Measurements from ENCODE around the gene MAN1A1.
"Not testable (repeated sequence)": the region's sequence is repeated elsewhere in the genome, so short reads cannot be mapped to it uniquely, and the experiment has no call there.

Gene MAN1A1

GRCh38 chr6:119186490-119186889, 163.1 kb downstream of the MAN1A1 start:
- no peak for DNase-seq

- no peak for DNase-seq
Observed at GRCh38 chr6:119184008-119184648, 165.4 kb downstream of the MAN1A1 start.

GRCh38 chr6:119183457-119183856, 166.1 kb downstream of the MAN1A1 start:
- no peak for DNase-seq

GRCh38 chr6:119182875-119183274, 166.7 kb downstream of the MAN1A1 start:
- no peak for DNase-seq

- no peak for DNase-seq
Observed at GRCh38 chr6:119182216-119182803, 167.3 kb downstream of the MAN1A1 start.

GRCh38 chr6:119181046-119181445, 168.5 kb downstream of the MAN1A1 start:
- DNase-seq = no peak

- no peak for DNase-seq
Observed at GRCh38 chr6:119179842-119180241, 169.7 kb downstream of the MAN1A1 start.

GRCh38 chr6:119179062-119179461, 170.5 kb downstream of the MAN1A1 start:
- no peak for DNase-seq

- no peak for DNase-seq
Observed at GRCh38 chr6:119176445-119176844, 173.1 kb downstream of the MAN1A1 start.

GRCh38 chr6:119174879-119175817, 174.4 kb downstream of the MAN1A1 start:
- DNase-seq = no peak

GRCh38 chr6:119174085-119174445, 175.5 kb downstream of the MAN1A1 start:
- DNase-seq = no peak

- no peak for DNase-seq
Observed at GRCh38 chr6:119173249-119174084, 176.1 kb downstream of the MAN1A1 start.

- DNase-seq = no peak
Observed at GRCh38 chr6:119172824-119173223, 176.7 kb downstream of the MAN1A1 start.

GRCh38 chr6:119171864-119172588, 177.5 kb downstream of the MAN1A1 start:
- DNase-seq = no peak

GRCh38 chr6:119171088-119171841, 178.3 kb downstream of the MAN1A1 start:
- DNase-seq = no peak

- no peak for DNase-seq
Observed at GRCh38 chr6:119170447-119171087, 179.0 kb downstream of the MAN1A1 start.

GRCh38 chr6:119170103-119170446, 179.5 kb downstream of the MAN1A1 start:
- no peak for DNase-seq

- DNase-seq = not testable (repeated sequence)
Observed at GRCh38 chr6:119169355-119169754, 180.2 kb downstream of the MAN1A1 start.

- no peak for DNase-seq
Observed at GRCh38 chr6:119166024-119166784, 183.4 kb downstream of the MAN1A1 start.

- DNase-seq = no peak
Observed at GRCh38 chr6:119163006-119163405, 186.6 kb downstream of the MAN1A1 start.
